DMS114 treated with DMSO at 0.1 percent for 48 hours (cell line): ENCODE measurements around the gene ASCC1.
A peak's percentile ranks its signal among the peaks of the same experiment; 100 is the strongest.
"Not testable (repeated sequence)": the region's sequence is repeated elsewhere in the genome, so short reads cannot be mapped to it uniquely, and the experiment has no call there.

Experiments
- DNase-seq: peaks from one replicate; lab custom pipeline; 2025; ENCODE audit not compliant: unreplicated experiment; lab: John Stamatoyannopoulos, UW

ASCC1 gene

GRCh38 chr10:72220637-72221036 is 4.6 kb upstream of the ASCC1 start:
- DNase-seq = no peak

- DNase-seq = no peak
Measured at GRCh38 chr10:72219235-72219814, 3.2 kb upstream of the ASCC1 start.

DNA sequence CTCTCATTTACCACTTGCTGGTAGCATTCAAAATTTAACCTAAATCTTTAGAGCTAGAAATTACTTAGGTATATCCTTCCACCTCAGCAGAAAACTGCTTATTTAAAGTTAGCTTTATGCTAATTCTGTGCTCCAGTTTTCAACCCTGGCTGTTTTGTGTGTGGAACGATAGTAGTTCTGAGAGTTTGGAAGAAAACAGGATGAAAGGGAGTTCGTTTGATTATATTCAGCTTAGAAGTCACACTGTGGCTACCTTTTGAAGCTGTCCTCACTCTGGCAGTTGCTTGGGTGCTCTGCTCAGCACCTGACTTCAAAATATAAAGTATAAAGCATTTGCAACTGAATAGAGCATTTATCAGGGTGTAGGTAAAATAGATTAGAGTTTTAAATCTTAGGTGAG is 2.6 kb upstream of the ASCC1 start:
- no peak for DNase-seq

DNA sequence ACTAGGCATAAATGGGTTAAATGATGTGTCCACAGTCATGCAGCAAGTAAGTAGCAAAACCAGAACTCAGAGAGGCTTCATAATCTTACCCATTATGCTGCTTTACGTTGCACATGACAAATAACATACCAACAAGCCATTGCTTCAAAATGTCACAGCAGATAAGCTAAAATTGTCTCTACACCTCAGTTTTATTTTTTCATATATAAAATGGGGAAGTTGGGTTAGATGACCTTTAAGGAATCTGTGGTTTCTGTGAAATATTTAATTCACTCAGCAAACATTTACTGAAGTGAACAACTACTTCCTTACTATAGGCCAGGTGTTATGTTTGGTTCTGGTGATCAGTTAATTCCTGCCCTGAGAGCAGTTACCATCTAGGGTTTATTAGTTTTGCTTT is 2.2 kb upstream of the ASCC1 start:
- DNase-seq = no peak

DNA sequence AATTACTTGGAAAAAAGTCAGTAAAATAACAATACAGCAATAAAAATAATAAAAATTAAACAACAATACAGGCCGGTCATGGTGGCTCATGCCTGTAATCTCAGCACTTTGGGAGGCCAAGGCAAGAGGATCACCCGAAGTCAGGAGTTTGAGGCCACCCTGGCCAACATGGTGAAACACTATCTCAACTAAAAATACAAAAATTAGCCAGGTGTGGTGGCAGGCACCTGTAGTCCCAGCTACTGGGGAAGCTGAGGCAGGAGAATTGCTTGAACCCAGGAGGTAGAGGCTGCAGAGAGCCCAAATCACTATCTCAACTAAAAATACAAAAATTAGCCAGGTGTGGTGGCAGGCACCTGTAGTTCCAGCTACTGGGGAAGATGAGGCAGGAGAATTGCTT is 4.2 kb downstream of the ASCC1 start:
- not testable (repeated sequence) for DNase-seq

DNA sequence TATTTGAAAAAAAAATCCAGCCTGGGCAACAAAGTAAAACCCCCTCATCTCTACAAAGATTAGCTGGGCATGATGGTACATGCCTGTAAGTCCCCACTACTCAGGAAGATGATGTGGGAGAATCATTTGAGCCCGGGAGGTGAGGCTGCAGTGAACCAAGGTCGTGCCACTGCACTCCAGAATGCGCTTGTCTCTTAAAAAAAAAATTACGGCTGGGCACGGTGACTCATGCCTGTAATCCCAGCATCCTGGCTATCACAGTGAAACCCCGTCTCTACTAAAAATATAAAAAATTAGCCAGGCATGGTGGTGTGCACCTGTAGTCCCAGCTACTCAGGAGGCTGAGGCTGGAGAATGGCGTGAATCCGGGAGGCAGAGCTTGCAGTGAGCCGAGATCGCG is 4.7 kb downstream of the ASCC1 start:
- DNase-seq = not testable (repeated sequence)

GRCh38 chr10:72208526-72208925 is 7.5 kb downstream of the ASCC1 start:
- not testable (repeated sequence) for DNase-seq

DNA sequence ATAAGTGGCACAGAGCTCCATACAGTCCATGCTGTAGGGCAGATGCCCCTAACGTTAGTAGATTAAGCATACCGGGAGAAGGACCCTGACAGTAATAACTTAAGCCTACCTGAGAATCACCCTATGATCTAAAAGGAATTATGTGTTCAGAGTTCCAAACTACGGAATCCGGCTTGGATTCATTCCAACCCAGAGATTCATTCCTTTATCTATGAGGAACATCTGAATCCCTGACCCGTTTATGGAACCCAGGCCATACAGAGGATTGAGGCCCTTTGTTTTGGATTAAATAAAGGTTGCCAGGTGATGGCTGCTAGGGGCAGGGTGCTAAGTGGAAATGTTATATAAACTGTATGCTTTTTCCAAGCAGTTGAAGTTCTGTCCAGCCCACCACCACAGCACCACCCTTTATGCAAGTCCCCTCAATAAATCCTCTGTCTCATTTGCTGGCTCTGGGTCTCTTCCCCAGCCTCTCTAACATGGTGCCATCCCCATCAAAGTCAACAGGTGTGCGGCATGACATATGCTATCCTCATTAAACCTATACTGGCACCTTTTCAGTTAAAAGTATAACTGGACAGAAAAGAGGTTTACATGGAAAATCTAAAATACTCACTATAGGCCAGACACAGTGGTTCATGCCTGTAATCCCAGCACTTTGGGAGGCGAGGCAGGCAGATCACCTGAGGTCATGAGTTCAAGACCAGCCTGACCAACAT is 9.4 kb downstream of the ASCC1 start:
- no peak for DNase-seq

DNA sequence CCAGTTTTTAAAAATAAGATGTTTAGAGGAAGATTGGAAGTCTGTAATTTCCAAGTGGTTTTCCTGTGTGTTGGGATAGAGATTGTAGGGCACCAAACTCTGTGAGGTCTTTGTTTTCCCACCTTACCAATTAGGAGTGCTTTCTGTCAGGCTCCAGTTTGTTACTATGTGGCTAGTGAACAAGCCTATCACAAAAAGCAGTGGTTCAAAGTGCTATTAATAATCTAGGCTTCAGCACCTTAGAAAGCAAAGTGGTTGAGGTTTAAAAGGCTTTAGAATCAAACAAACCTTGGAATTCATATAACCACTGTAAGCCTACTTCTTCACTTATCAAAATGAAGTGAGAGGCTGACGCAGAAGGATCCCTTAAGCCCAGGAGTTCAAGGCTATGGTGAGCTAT is 11.4 kb downstream of the ASCC1 start:
- DNase-seq = no peak

GRCh38 chr10:72204296-72204695 is 11.8 kb downstream of the ASCC1 start:
- no peak for DNase-seq

- DNase-seq = no peak
Measured at GRCh38 chr10:72201293-72201692, 14.8 kb downstream of the ASCC1 start.

GRCh38 chr10:72200883-72201282 is 15.2 kb downstream of the ASCC1 start:
- no peak for DNase-seq

DNA sequence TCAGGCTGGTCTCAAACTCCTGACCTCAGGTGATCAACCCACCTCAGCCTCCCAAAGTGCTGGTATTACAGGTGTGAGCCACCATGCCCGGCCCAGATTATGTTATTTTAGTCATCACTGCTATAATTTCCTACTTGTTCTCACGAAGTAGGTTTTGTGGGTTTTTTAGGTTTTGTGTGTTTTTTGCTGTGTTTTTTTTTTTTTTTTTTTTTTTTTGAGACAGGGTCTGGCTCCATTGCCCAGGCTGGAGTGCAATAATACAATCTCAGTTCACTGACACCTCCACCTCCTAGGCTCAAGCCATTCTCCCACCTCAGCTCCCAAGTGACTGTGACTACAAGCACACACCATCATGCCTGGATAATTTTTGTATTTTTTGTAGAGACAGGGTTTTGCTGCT is 21.1 kb downstream of the ASCC1 start:
- no peak for DNase-seq

- no peak for DNase-seq
Measured at GRCh38 chr10:72186982-72187330, 29.1 kb downstream of the ASCC1 start.

DNA sequence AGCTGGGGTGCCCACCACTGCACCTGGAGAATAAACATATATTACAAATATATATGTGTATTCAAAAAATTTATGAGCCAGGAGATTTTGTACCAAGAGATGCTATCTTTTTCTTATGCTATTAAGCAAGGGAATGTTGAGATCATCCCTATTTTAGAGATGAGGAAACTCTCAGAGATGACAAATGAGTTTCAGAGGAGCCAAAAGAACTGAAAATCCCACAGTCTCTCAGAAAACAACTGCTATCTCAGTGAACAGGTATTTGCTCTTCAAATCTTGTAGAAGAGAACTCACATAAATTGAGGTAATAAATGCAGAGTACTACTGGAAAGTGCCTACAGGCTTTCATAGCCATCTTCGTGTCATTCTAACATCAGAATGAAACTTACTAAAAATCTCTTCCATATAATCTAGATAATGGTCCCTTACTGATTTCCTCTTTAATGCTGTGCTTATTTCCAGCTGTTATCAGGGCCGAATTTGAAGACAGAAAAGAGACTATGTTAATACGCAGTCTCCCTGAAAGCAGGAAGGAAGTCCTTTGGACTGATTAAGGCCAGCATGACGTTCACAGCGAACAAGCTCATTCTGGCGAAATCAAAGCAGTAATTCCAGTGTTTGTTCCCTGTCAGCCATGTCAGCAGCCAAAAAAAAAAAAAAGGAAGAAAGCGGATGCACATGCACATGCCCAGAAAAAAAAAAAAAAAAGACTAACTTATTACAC is 29.7 kb downstream of the ASCC1 start:
- no peak for DNase-seq

GRCh38 chr10:72184156-72184555 is 31.9 kb downstream of the ASCC1 start:
- no peak for DNase-seq

- no peak for DNase-seq
Measured at GRCh38 chr10:72177454-72177853, 38.6 kb downstream of the ASCC1 start.

- DNase-seq = no peak
Measured at GRCh38 chr10:72176701-72177100, 39.4 kb downstream of the ASCC1 start.

- DNase-seq = no peak
Measured at GRCh38 chr10:72175149-72175548, 40.9 kb downstream of the ASCC1 start.

GRCh38 chr10:72174297-72174662 is 41.8 kb downstream of the ASCC1 start:
- no peak for DNase-seq

DNA sequence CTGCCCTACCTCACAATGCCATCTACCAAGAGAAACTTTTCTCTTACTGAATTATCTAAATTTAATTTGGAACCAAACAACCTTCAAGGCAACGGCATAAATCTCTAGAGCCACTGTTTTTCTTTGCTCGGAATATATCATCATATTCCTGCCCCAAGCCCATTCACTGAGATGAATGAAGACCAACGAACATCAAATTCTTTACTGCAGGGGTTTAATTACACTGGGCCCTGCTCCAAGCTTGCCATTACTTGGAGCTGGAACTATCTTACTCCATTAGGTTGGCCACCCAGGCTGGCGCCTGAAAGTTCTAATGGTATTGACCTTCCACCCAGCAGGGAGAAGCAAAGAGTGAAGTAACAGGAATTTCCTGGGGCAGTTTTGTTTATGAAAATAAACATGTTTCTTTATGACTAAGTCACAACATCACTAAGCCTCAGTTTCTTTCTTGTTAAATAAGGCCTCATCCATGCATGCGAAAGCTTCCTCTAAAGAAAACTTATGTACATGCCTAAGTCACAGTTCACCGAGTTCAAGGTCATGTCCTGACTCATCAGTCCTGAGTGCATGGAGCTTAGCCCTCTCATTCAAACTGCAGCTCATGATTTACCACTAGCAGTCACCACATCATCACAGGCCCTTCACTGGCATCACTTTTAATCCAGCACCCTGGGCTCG is 42.3 kb downstream of the ASCC1 start:
- peak; percentile 26 for DNase-seq

DNA sequence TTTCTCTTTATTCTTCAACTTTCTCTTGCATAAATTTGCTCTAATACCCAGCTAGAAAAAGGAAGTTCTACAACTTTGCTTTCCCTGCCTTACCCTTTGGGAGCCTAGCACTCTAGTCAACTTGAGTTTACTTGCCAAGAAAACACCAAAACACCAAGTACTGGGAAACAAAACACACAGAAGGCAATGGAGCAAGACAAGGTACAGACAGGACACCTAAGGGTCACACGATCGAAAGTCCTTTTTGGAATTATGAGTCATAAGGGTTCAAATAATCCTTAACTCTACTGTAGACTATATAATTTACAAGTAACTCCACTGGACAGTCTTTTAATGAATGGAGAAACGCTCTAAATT is 42.8 kb downstream of the ASCC1 start:
- DNase-seq = no peak
